Natural killer cell (primary cell): ENCODE results near the gene ETV1. TPM values are rescaled to one million over a fixed set of nuclear protein-coding genes. Genes with fewer than 3 reads are reported as not detected.

Source experiments
- ATAC-seq, 3 donors: fragments of 150-1000 bp in 2 of 3; fragments of 200-7000 bp in 1 of 3; cut with Tn5 transposase; 1 replicate in 1 of 3; 2 replicates in 2 of 3; pipeline ENCODE4 v1.10.0; 2021; ENCODE audit warnings: mild to moderate bottlenecking in 2 of 3, moderate library complexity in 2 of 3
- DNase-seq, 2 donors: peaks; one replicate each; pipeline versions ENCODE4 v3.0.0 to v3.0.0-alpha.2; 2013 to 2021; ENCODE audit warnings: mixed read lengths in 1 of 2
- H3K27ac ChIP-seq: one replicate; pipeline ENCODE4 v1.5.1; 2013; ENCODE audit warnings: mild to moderate bottlenecking, low read length
- H3K27me3 ChIP-seq: one replicate; pipeline ENCODE4 v1.6.1; 2013; ENCODE audit warnings: low read length; ENCODE audit not compliant: control insufficient read depth, insufficient read depth
- H3K36me3 ChIP-seq: one replicate; pipeline ENCODE4 v1.6.1; 2013; ENCODE audit warnings: low read length; ENCODE audit not compliant: control insufficient read depth, insufficient read depth
- H3K4me1 ChIP-seq: one replicate; pipeline ENCODE4 v1.6.1; 2013; ENCODE audit warnings: low read length; ENCODE audit not compliant: control insufficient read depth, insufficient read depth
- H3K4me3 ChIP-seq: one replicate; pipeline ENCODE4 v1.5.1; 2013; ENCODE audit warnings: low read length
- H3K9me3 ChIP-seq: one replicate; pipeline ENCODE4 v1.6.1; 2013; ENCODE audit warnings: low read length; ENCODE audit not compliant: control insufficient read depth, insufficient read depth
- H3K27ac Mint-ChIP-seq, 2 donors: one replicate each; pipeline ENCODE4 v1.8.0; 2022; ENCODE audit warnings: mild to moderate bottlenecking in 2 of 2, mixed read lengths in 2 of 2, moderate library complexity in 1 of 2
- H3K27me3 Mint-ChIP-seq, 2 donors: one replicate each; pipeline ENCODE4 v1.8.0; 2022; ENCODE audit warnings: low read depth in 2 of 2, mixed read lengths in 2 of 2
- H3K36me3 Mint-ChIP-seq: one replicate; pipeline ENCODE4 v1.8.0; 2022; ENCODE audit warnings: mixed read lengths
- H3K4me1 Mint-ChIP-seq, 2 donors: one replicate each; pipeline ENCODE4 v1.8.0; 2022; ENCODE audit warnings: mixed read lengths in 2 of 2
- H3K4me3 Mint-ChIP-seq: one replicate; pipeline ENCODE4 v1.8.0; 2022; ENCODE audit warnings: mild to moderate bottlenecking, moderate library complexity, mixed read lengths
- H3K9me3 Mint-ChIP-seq, 2 donors: one replicate each; pipeline ENCODE4 v1.8.0; 2022; ENCODE audit warnings: mixed read lengths in 2 of 2
- WGBS: methylation state at CpG from one replicate; pipeline ENCODE4 v1.1.7; 2013; ENCODE audit warnings: missing lambda C conversion rate; ENCODE audit not compliant: insufficient coverage; 5-methylcytosine and 5-hydroxymethylcytosine counted together
- intact Hi-C: fragments of 100-400 bp; cut with micrococcal nuclease; formaldehyde crosslinking; loops from one replicate; pipeline ENCODE4 v1.14.2; 2022
- total RNA-seq, 4 donors: library from RNA; stranded (reverse); fragments of 120-200 nt in 1 of 4; gene quantifications; one replicate each; pipeline versions ENCODE4 v1.2.3 to v1.2.4, GENCODE V29; 2013 to 2022
- TF ChIP-seq, protein P1 (sequence below): fragments of 200-600 bp; IDR thresholded peaks from one replicate; pipeline ENCODE4 v1.8.0; 2022; ENCODE audit warnings: antibody characterized with exemption

The ETV1 gene
- total RNA-seq, 3 donors from 2014 or later (not counting 1 experiment from before 2014, with no cell fraction given) = 0.53 TPM; not detected in 2

DNA sequence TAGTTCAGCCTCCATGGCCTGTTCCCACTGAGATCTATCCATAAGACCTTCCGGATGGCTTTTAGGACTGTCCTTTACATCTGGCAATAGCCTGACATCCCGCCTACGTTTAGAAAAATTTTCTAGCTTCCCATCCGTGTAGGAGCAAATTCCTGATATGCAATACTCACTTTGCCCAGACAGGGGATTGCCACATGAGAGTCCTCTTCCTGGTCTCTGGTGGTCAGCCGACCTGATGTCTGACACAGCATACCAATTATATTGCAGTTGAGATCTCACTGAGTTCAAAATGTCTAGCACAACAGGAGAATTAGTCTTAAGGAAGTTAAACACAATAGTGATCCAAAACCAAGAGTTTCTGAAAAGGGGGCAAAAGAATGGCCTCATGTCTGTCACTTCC, 9.4 kb upstream of the ETV1 start:
- TF ChIP-seq, protein P1, sequence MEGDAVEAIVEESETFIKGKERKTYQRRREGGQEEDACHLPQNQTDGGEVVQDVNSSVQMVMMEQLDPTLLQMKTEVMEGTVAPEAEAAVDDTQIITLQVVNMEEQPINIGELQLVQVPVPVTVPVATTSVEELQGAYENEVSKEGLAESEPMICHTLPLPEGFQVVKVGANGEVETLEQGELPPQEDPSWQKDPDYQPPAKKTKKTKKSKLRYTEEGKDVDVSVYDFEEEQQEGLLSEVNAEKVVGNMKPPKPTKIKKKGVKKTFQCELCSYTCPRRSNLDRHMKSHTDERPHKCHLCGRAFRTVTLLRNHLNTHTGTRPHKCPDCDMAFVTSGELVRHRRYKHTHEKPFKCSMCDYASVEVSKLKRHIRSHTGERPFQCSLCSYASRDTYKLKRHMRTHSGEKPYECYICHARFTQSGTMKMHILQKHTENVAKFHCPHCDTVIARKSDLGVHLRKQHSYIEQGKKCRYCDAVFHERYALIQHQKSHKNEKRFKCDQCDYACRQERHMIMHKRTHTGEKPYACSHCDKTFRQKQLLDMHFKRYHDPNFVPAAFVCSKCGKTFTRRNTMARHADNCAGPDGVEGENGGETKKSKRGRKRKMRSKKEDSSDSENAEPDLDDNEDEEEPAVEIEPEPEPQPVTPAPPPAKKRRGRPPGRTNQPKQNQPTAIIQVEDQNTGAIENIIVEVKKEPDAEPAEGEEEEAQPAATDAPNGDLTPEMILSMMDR = no peak
- Mint-ChIP-seq H3K27me3 (peaks cover 0 to 4% of the 10 kb centered on the region in 2 donors), H3K9me3 (no peaks in the 10 kb centered on the region), H3K36me3 (no peaks in the 10 kb centered on the region), H3K4me3 (no peak overlapping the region), H3K4me1 (no peaks in the 10 kb centered on the region), H3K27ac (no peak overlapping the region)
- no peaks in the 10 kb centered on the region for H3K36me3 ChIP-seq
- H3K27me3 ChIP-seq = no peaks in the 10 kb centered on the region
- H3K4me1 ChIP-seq = no peaks in the 10 kb centered on the region
- no peak overlapping the region for H3K4me3 ChIP-seq
- DNase-seq (no peak), ATAC-seq (no peak)
- intact Hi-C loops = loop anchor here (10.0 kb wide), 1 partner anchor 144 kb away; no protein-coding TSS in a partner anchor
- H3K27ac ChIP-seq = no peak overlapping the region
- 94% methylated on average over 5 of the region's 5 CpGs for WGBS
- H3K9me3 ChIP-seq = no peaks in the 10 kb centered on the region

DNA sequence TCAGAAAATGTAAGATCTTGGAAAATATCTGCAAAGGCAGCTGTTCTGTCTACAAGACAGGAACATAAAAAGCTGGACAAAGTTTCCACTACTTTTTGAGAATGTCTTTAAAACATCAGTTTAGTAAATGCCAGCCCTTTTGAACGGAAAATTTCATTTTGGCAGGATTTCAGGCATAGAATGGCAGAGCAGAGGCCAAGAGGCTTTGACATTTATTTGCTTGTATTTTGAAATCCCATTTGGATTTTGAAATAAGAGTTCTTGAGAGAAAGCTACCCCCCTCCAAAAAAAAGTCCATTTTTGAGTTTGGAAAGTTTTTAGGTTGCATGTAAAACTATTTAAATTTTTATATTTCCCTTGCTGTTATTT, 3.1 kb upstream of the ETV1 start:
- Histone ChIP-seq H3K4me1 (peaks cover 31% of the 10 kb centered on the region), H3K36me3 (no peaks in the 10 kb centered on the region), H3K27ac (no peak overlapping the region), H3K9me3 (no peaks in the 10 kb centered on the region), H3K4me3 (no peak overlapping the region), H3K27me3 (peaks cover 25% of the 10 kb centered on the region)
- ATAC-seq (no peak), DNase-seq (no peak)
- H3K4me3 Mint-ChIP-seq = no peak overlapping the region
- H3K27me3 Mint-ChIP-seq = peaks cover 0 to 3% of the 10 kb centered on the region in 2 donors
- no peaks in the 10 kb centered on the region for H3K9me3 Mint-ChIP-seq
- TF ChIP-seq, protein P1 = no peak
- intact Hi-C loops = loop anchor here (10.0 kb wide), 1 partner anchor 138 kb away; no protein-coding TSS in a partner anchor
- no peaks in the 10 kb centered on the region for H3K4me1 Mint-ChIP-seq
- no peaks in the 10 kb centered on the region for H3K36me3 Mint-ChIP-seq
- H3K27ac Mint-ChIP-seq = no peak overlapping the region
- WGBS = 100% methylated on average over 1 of the region's 1 CpG

GRCh38 chr7:13991791-13992595, 2.5 kb upstream of the ETV1 start:
- H3K4me3 Mint-ChIP-seq = no peak overlapping the region
- H3K4me1 Mint-ChIP-seq = no peaks in the 10 kb centered on the region
- peaks cover 31% of the 10 kb centered on the region for H3K4me1 ChIP-seq
- H3K27me3 ChIP-seq = peaks cover 31% of the 10 kb centered on the region
- H3K9me3 Mint-ChIP-seq = no peaks in the 10 kb centered on the region
- peak overlapping the region; percentile 40 for H3K4me3 ChIP-seq
- ATAC-seq = no peak
- TF ChIP-seq, protein P1 = no peak
- 85% methylated on average over 11 of the region's 12 CpGs for WGBS
- no peaks in the 10 kb centered on the region for H3K36me3 Mint-ChIP-seq
- DNase-seq = no peak
- no peak overlapping the region for H3K27ac Mint-ChIP-seq
- peaks cover 0 to 3% of the 10 kb centered on the region in 2 donors for H3K27me3 Mint-ChIP-seq
- no peaks in the 10 kb centered on the region for H3K36me3 ChIP-seq
- intact Hi-C loops = loop anchor here (10.0 kb wide), 1 partner anchor 137 kb away; no protein-coding TSS in a partner anchor
- H3K27ac ChIP-seq = no peak overlapping the region
- no peaks in the 10 kb centered on the region for H3K9me3 ChIP-seq
